ENCODE measurements around the gene STN1. TPM values are rescaled to one million over a fixed set of nuclear protein-coding genes. Genes with fewer than 3 reads are reported as not detected.
A peak's percentile ranks its signal among the peaks of the same experiment; 100 is the strongest.

The STN1 gene
- total RNA-seq (27.0 and 36.5 TPM in 2 replicates), polyA plus RNA-seq (21.7 and 22.1 TPM in 2 replicates), polyA minus RNA-seq (ENCODE audit: low replicate concordance) (13.7 and 17.2 TPM in 2 replicates)
- 15.6 and 16.8 TPM in 2 replicates for polyA plus RNA-seq (2012)

DNA sequence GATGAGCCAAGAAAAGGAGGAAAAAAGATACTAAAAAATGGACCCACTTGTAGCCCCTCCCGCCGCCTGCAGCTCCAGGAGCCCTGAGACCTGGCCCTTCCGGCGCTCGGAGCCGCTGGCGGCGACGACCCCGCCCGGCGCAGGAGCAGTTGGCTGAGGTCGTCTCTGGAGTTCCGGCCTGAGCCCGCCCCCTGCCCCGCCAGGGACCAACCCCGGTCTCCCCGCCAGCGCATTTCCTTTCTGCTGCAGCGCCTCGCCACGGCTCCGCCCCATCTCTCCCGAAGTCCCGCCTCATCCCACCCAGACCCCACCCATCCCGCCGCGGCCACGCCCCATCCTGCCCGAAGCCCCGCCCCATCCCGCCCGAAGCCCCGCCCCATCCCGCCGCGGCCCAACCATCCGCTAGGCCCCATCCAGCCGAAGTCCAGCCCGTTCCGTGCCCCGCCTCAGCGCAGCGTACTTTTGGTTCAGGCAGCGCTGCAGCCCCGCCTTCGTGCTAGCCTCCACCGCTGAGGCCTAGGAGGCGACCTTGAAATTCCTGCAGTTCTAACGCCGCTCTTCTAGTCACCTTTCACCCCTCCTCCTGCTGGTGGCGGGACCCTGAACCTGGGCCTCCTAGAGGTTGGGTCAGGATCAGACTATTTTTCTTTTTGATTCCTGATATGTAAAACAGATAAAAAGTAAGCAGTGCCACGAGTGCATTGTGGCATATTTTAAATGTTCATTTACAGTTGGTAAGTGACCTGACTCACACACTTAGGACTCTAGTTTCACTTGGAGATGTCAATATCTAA is at the start of gene STN1:
STN1 (minus strand) TSS at position 132 of the 794 bp plus-strand sequence. CDS start 590 bp downstream, outside the sequence.
- H3K36me3 ChIP-seq (ENCODE audit: control insufficient read depth, insufficient read depth, low read length), result no peaks in the 10 kb centered on the region
- H3K27me3 ChIP-seq (ENCODE audit: control insufficient read depth, insufficient read depth, low read length), result no peaks in the 10 kb centered on the region
- peak within 1 kb of the TSS; percentile 99 for H3K4me2 ChIP-seq (ENCODE audit: extremely low read depth, insufficient read depth, low read length)
- H3K27ac ChIP-seq (ENCODE audit: insufficient read depth, low read length), result peak within 1 kb of the TSS; percentile 86
- no peak for TF ChIP-seq EZH2 (IDR thresholded peaks at IDR 0.05; ENCODE audit: low read length, missing control alignments)
- no peak for TF ChIP-seq CTCF (conservative IDR thresholded peaks at IDR 0.05 in 1 of 2, IDR thresholded peaks at IDR 0.05 in 1 of 2; ENCODE audit: low read depth in 1 of 2, low read length in 2 of 2)
- H4K20me1 ChIP-seq (ENCODE audit: control insufficient read depth, extremely low read depth, insufficient read depth, low read length), result no peaks in the 10 kb centered on the region
- peak within 1 kb of the TSS; percentile 66 for H3K9ac ChIP-seq (ENCODE audit: insufficient read depth, low read length)
- H2AFZ ChIP-seq (ENCODE audit: low read length), result peak within 1 kb of the TSS; percentile 89
- peaks cover 9% of the 10 kb centered on the region for H3K4me1 ChIP-seq (ENCODE audit: control insufficient read depth, extremely low read depth, insufficient read depth, low read length)
- peak; percentile 96 to 98 for DNase-seq (ENCODE audit: low read depth in 2 of 2)
- peaks cover 15% of the 10 kb centered on the region for H3K79me2 ChIP-seq (ENCODE audit: control insufficient read depth, insufficient read depth, low read length)
- H3K4me3 ChIP-seq (replicated peaks in 1 of 4; ENCODE audit: control extremely low read depth in 1 of 4, insufficient read depth in 1 of 4, low read depth in 3 of 4, low read length in 4 of 4), result peak within 1 kb of the TSS; percentile 66 to 83 (median 72)
- H3K9me3 ChIP-seq (ENCODE audit: control insufficient read depth, insufficient read depth, low read depth, low read length), result no peaks in the 10 kb centered on the region

DNA sequence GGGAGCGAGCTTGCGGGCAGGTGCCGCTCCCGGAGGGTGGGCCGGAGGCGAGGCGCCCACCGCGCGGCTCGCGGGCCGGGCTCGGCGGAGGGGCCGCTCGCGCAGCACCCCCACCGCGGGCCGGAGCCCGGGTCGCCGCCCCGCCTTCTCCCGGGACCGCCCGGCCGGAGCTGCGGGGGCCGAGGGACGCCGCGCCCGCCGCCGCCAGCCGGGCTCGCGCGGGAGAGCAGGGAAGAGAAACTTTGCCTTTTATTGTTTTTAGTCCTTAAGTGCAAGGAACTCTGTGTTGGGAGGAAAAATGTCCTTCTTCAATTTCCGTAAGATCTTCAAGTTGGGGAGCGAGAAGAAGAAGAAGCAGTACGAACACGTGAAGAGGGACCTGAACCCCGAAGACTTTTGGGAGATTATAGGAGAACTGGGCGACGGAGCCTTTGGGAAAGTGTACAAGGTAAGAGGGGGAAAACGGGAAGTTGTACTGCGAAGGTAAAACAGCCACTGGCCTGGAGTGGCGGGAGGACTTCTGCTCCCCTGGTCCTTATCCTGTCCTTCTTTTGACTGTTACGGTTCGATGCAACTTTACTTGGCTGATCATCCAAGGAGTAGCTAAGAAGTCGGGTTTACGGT is 49.6 kb upstream of the STN1 start:
- Histone ChIP-seq H3K4me2 (ENCODE audit: extremely low read depth, insufficient read depth, low read length) (peak overlapping the region; percentile 90), H3K79me2 (ENCODE audit: control insufficient read depth, insufficient read depth, low read length) (peaks cover 47% of the 10 kb centered on the region), H3K9me3 (ENCODE audit: control insufficient read depth, insufficient read depth, low read depth, low read length) (no peaks in the 10 kb centered on the region), H3K27me3 (ENCODE audit: control insufficient read depth, insufficient read depth, low read length) (no peaks in the 10 kb centered on the region), H2AFZ (ENCODE audit: low read length) (peak overlapping the region; percentile 73), H4K20me1 (ENCODE audit: control insufficient read depth, extremely low read depth, insufficient read depth, low read length) (no peaks in the 10 kb centered on the region), H3K27ac (ENCODE audit: insufficient read depth, low read length) (peak overlapping the region; percentile 77), H3K4me1 (ENCODE audit: control insufficient read depth, extremely low read depth, insufficient read depth, low read length) (no peaks in the 10 kb centered on the region), H3K36me3 (ENCODE audit: control insufficient read depth, insufficient read depth, low read length) (no peaks in the 10 kb centered on the region), H3K9ac (ENCODE audit: insufficient read depth, low read length) (peak overlapping the region; percentile 95), H3K4me3 (replicated peaks in 1 of 4; ENCODE audit: control extremely low read depth in 1 of 4, insufficient read depth in 1 of 4, low read depth in 3 of 4, low read length in 4 of 4) (peak overlapping the region; percentile 79 to 95 (median 88))
- DNase-seq (ENCODE audit: low read depth in 2 of 2), result peak; percentile 25 to 31
- TF ChIP-seq EZH2 (IDR thresholded peaks at IDR 0.05; ENCODE audit: low read length, missing control alignments), result no peak
- no peak for TF ChIP-seq CTCF (conservative IDR thresholded peaks at IDR 0.05 in 1 of 2, IDR thresholded peaks at IDR 0.05 in 1 of 2; ENCODE audit: low read depth in 1 of 2, low read length in 2 of 2)
